Stimulated activated effector memory CD8-positive, alpha-beta T cell treated with anti-CD3 and anti-CD28 coated beads, Interleukin-12 subunit alpha, Interleukin-12 subunit beta, amount 100 ng/mL, for 72 hours (primary cell): ENCODE measurements around the gene ZNF460.
"Not testable (repeated sequence)": the region's sequence is repeated elsewhere in the genome, so short reads cannot be mapped to it uniquely, and the experiment has no call there.

Source experiments
- ATAC-seq: fragments of 150-1000 bp; cut with Tn5 transposase; 2 replicates; pipeline ENCODE4 v1.10.0; 2021
- DNase-seq, 2 donors: peaks; one replicate each; pipeline ENCODE4 v3.0.0; 2021 to 2022; ENCODE audit warnings: low spot score in 2 of 2
- H3K27ac Mint-ChIP-seq: one replicate; pipeline ENCODE4 v1.8.0; 2022; ENCODE audit warnings: mild to moderate bottlenecking, mixed read lengths
- H3K36me3 Mint-ChIP-seq: one replicate; pipeline ENCODE4 v1.8.0; 2022; ENCODE audit warnings: mild to moderate bottlenecking, mixed read lengths
- H3K4me1 Mint-ChIP-seq: one replicate; pipeline ENCODE4 v1.8.0; 2022; ENCODE audit warnings: mixed read lengths
- H3K4me3 Mint-ChIP-seq: one replicate; pipeline ENCODE4 v1.8.0; 2022; ENCODE audit warnings: mild to moderate bottlenecking, mixed read lengths
- H3K9me3 Mint-ChIP-seq: one replicate; pipeline ENCODE4 v1.8.0; 2022; ENCODE audit warnings: mixed read lengths

ZNF460 gene

GRCh38 chr19:57280165-57280961, at the start of gene ZNF460:
Gene ZNF460, plus strand, starts transcription at chr19:57280485. Its CDS starts 322 bp downstream, at chr19:57280807.
- DNase-seq = peak; percentile 89 to 98
- H3K36me3 Mint-ChIP-seq = peaks cover 10% of the 10 kb centered on the region
- H3K9me3 Mint-ChIP-seq = no peaks in the 10 kb centered on the region
- no peak within 1 kb of the TSS for H3K4me3 Mint-ChIP-seq
- H3K4me1 Mint-ChIP-seq = peaks cover 41% of the 10 kb centered on the region
- peak; percentile 89 for ATAC-seq
- H3K27ac Mint-ChIP-seq = no peak within 1 kb of the TSS

- no peaks in the 10 kb centered on the region for H3K9me3 Mint-ChIP-seq
- ATAC-seq = no peak
- no peak overlapping the region for H3K27ac Mint-ChIP-seq
- H3K4me3 Mint-ChIP-seq = no peak overlapping the region
- H3K4me1 Mint-ChIP-seq = no peaks in the 10 kb centered on the region
- H3K36me3 Mint-ChIP-seq = no peaks in the 10 kb centered on the region
- no peak for DNase-seq
Observed at GRCh38 chr19:57231686-57232085, 48.6 kb upstream of the ZNF460 start.

- H3K4me3 Mint-ChIP-seq = no peak overlapping the region
- no peak overlapping the region for H3K27ac Mint-ChIP-seq
- ATAC-seq (no peak), DNase-seq (peak in 1 of 2 donors; percentile 17)
- H3K9me3 Mint-ChIP-seq = no peaks in the 10 kb centered on the region
- no peaks in the 10 kb centered on the region for H3K4me1 Mint-ChIP-seq
- H3K36me3 Mint-ChIP-seq = no peaks in the 10 kb centered on the region
Observed at GRCh38 chr19:57233207-57233606, 47.1 kb upstream of the ZNF460 start.

- peak overlapping the region; percentile 79 for H3K4me3 Mint-ChIP-seq
- no peak for DNase-seq
- no peak for ATAC-seq
- H3K36me3 Mint-ChIP-seq = peaks cover 24% of the 10 kb centered on the region
- H3K27ac Mint-ChIP-seq = peak overlapping the region; percentile 95
- H3K9me3 Mint-ChIP-seq = no peaks in the 10 kb centered on the region
- H3K4me1 Mint-ChIP-seq = peaks cover 26% of the 10 kb centered on the region
Observed at GRCh38 chr19:57239982-57240310, 40.3 kb upstream of the ZNF460 start.

GRCh38 chr19:57240311-57241090, 39.8 kb upstream of the ZNF460 start, which contains the start of gene ZNF805:
Gene ZNF805, plus strand, starts transcription at chr19:57240632. Its CDS starts 260 bp downstream, at chr19:57240892.
- peak within 1 kb of the TSS; percentile 95 for H3K27ac Mint-ChIP-seq
- peak; percentile 76 to 96 for DNase-seq
- ATAC-seq = peak; percentile 98
- no peaks in the 10 kb centered on the region for H3K9me3 Mint-ChIP-seq
- peak within 1 kb of the TSS; percentile 79 for H3K4me3 Mint-ChIP-seq
- peaks cover 28% of the 10 kb centered on the region for H3K4me1 Mint-ChIP-seq
- H3K36me3 Mint-ChIP-seq = peaks cover 30% of the 10 kb centered on the region

- DNase-seq (no peak), ATAC-seq (no peak)
- no peaks in the 10 kb centered on the region for H3K9me3 Mint-ChIP-seq
- H3K27ac Mint-ChIP-seq = peak overlapping the region; percentile 95
- H3K4me1 Mint-ChIP-seq = peaks cover 28% of the 10 kb centered on the region
- peak overlapping the region; percentile 79 for H3K4me3 Mint-ChIP-seq
- H3K36me3 Mint-ChIP-seq = peaks cover 36% of the 10 kb centered on the region
Observed at GRCh38 chr19:57241176-57241575, 39.1 kb upstream of the ZNF460 start.

- peaks cover 28% of the 10 kb centered on the region for H3K4me1 Mint-ChIP-seq
- no peak overlapping the region for H3K4me3 Mint-ChIP-seq
- H3K9me3 Mint-ChIP-seq = no peaks in the 10 kb centered on the region
- DNase-seq (no peak), ATAC-seq (no peak)
- peaks cover 53% of the 10 kb centered on the region for H3K36me3 Mint-ChIP-seq
- no peak overlapping the region for H3K27ac Mint-ChIP-seq
Observed at GRCh38 chr19:57242821-57243220, 37.5 kb upstream of the ZNF460 start.

- peaks cover 70% of the 10 kb centered on the region for H3K36me3 Mint-ChIP-seq
- H3K9me3 Mint-ChIP-seq = no peaks in the 10 kb centered on the region
- DNase-seq (no peak), ATAC-seq (no peak)
- no peak overlapping the region for H3K4me3 Mint-ChIP-seq
- peaks cover 28% of the 10 kb centered on the region for H3K4me1 Mint-ChIP-seq
- H3K27ac Mint-ChIP-seq = peak overlapping the region; percentile 45
Observed at GRCh38 chr19:57244513-57244912, 35.8 kb upstream of the ZNF460 start.

- H3K9me3 Mint-ChIP-seq = no peaks in the 10 kb centered on the region
- H3K36me3 Mint-ChIP-seq = peaks cover 72% of the 10 kb centered on the region
- H3K4me1 Mint-ChIP-seq = peaks cover 25% of the 10 kb centered on the region
- DNase-seq = no peak
- H3K4me3 Mint-ChIP-seq = no peak overlapping the region
- H3K27ac Mint-ChIP-seq = peak overlapping the region; percentile 45
- ATAC-seq = no peak
Observed at GRCh38 chr19:57245066-57245465, 35.2 kb upstream of the ZNF460 start.

- ATAC-seq = no peak
- Mint-ChIP-seq H3K27ac (no peak overlapping the region), H3K36me3 (peaks cover 74% of the 10 kb centered on the region), H3K9me3 (peaks cover 3% of the 10 kb centered on the region), H3K4me3 (no peak overlapping the region), H3K4me1 (peaks cover 20% of the 10 kb centered on the region)
- DNase-seq = no peak
Observed at GRCh38 chr19:57245959-57246358, 34.3 kb upstream of the ZNF460 start.

GRCh38 chr19:57248646-57249045, 31.6 kb upstream of the ZNF460 start:
- no peak for DNase-seq
- Mint-ChIP-seq H3K36me3 (peaks cover 100% of the 10 kb centered on the region), H3K4me3 (no peak overlapping the region), H3K4me1 (peaks cover 9% of the 10 kb centered on the region), H3K9me3 (peaks cover 3% of the 10 kb centered on the region), H3K27ac (no peak overlapping the region)
- no peak for ATAC-seq

- DNase-seq = no peak
- no peak overlapping the region for H3K4me3 Mint-ChIP-seq
- peaks cover 100% of the 10 kb centered on the region for H3K36me3 Mint-ChIP-seq
- peaks cover 3% of the 10 kb centered on the region for H3K9me3 Mint-ChIP-seq
- H3K4me1 Mint-ChIP-seq = peaks cover 15% of the 10 kb centered on the region
- ATAC-seq = no peak
- no peak overlapping the region for H3K27ac Mint-ChIP-seq
Observed at GRCh38 chr19:57249329-57249728, 31.0 kb upstream of the ZNF460 start.

GRCh38 chr19:57253767-57254166, 26.5 kb upstream of the ZNF460 start:
- H3K36me3 Mint-ChIP-seq = peaks cover 96% of the 10 kb centered on the region
- not testable (repeated sequence) for H3K4me3 Mint-ChIP-seq, H3K9me3 Mint-ChIP-seq, H3K4me1 Mint-ChIP-seq, DNase-seq, H3K27ac Mint-ChIP-seq
- ATAC-seq = peak; percentile 98

GRCh38 chr19:57262044-57262443, 18.2 kb upstream of the ZNF460 start:
- no peak for DNase-seq
- H3K9me3 Mint-ChIP-seq = peaks cover 14% of the 10 kb centered on the region
- H3K4me1 Mint-ChIP-seq = no peaks in the 10 kb centered on the region
- ATAC-seq = no peak
- H3K36me3 Mint-ChIP-seq = peaks cover 26% of the 10 kb centered on the region
- H3K4me3 Mint-ChIP-seq = no peak overlapping the region
- H3K27ac Mint-ChIP-seq = no peak overlapping the region

GRCh38 chr19:57263244-57263741, 17.0 kb upstream of the ZNF460 start:
- Mint-ChIP-seq H3K4me3 (no peak overlapping the region), H3K36me3 (peaks cover 17% of the 10 kb centered on the region), H3K9me3 (peaks cover 14% of the 10 kb centered on the region), H3K4me1 (no peaks in the 10 kb centered on the region), H3K27ac (no peak overlapping the region)
- ATAC-seq (no peak), DNase-seq (no peak)
